HepG2 (cell line): ENCODE data around the gene RASGRP2. TPM values are rescaled to one million over a fixed set of nuclear protein-coding genes. Genes with fewer than 3 reads are reported as not detected.

Source experiments
- ATAC-seq: fragments of 200-7000 bp; cut with Tn5 transposase; 3 replicates; pipeline ENCODE4 v1.9.1; 2020; ENCODE audit warnings: mild to moderate bottlenecking, moderate library complexity
- BruUV-seq: library from RNA; stranded (reverse); fragments of 400-500 nt; replicated peaks from 2 replicates; lab custom pipeline; 2021; lab: Mats Ljungman, UMichigan
- CTCF ChIA-PET: fragments of 300-600 bp; formaldehyde crosslinking; extraction: SDS; loops from one replicate; lab custom pipeline; 2021; ENCODE audit warnings: low total read pairs, inconsistent platforms, low intra/inter-chr PET ratio; lab: Yijun Ruan, JAX
- POLR2A ChIA-PET: fragments of 350-600 bp; sonication (Branson Sonifier 250); formaldehyde crosslinking; loops from one replicate; lab custom pipeline; 2020; ENCODE audit warnings: antibody characterized with exemption, inconsistent platforms; lab: Yijun Ruan, JAX
- DNase-seq: peaks from one replicate; pipeline ENCODE4 v3.0.0-alpha.2; 2015; ENCODE audit warnings: low spot score
- FAIRE-seq: peaks from 3 replicates; lab custom pipeline; 2011; peaks lifted over from hg19 to GRCh38; lab: Jason Lieb, UNC
- H2AFZ ChIP-seq: one replicate; pipeline ENCODE4 v1.6.1; 2011; ENCODE audit warnings: low read length, inconsistent platforms
- H3K27ac ChIP-seq: fragments of 300-600 bp; 3 replicates; pipeline ENCODE4 v1.8.0; 2011; ENCODE audit warnings: mixed run types, mild to moderate bottlenecking, mixed read lengths, low read length, inconsistent platforms; ENCODE audit not compliant: insufficient read depth; ENCODE audit errors: extremely low read length
- H3K27me3 ChIP-seq, 2 experiments: fragments of 200-600 bp in 1 of 2; 2 replicates in 1 of 2; 3 replicates in 1 of 2; pipeline versions ENCODE4 v1.6.0 to v1.8.0; 2011; ENCODE audit warnings: low read length in 2 of 2, mild to moderate bottlenecking in 2 of 2, moderate library complexity in 2 of 2, inconsistent platforms in 1 of 2; ENCODE audit not compliant: insufficient read depth in 2 of 2, control insufficient read depth in 1 of 2
- H3K36me3 ChIP-seq, 2 experiments: fragments of 200-600 bp in 1 of 2; replicated peaks in 1 of 2; 2 replicates in 1 of 2; 3 replicates in 1 of 2; pipeline versions ENCODE4 v1.5.1 to v1.8.0; 2011; ENCODE audit warnings: low read length in 2 of 2, inconsistent platforms in 1 of 2; ENCODE audit not compliant: insufficient read depth in 2 of 2, control insufficient read depth in 1 of 2
- H3K4me1 ChIP-seq: 2 replicates; pipeline ENCODE4 v1.5.1; 2012; ENCODE audit warnings: low read length, inconsistent platforms; ENCODE audit not compliant: insufficient read depth
- H3K4me2 ChIP-seq: 2 replicates; pipeline ENCODE4 v1.6.0; 2011; ENCODE audit warnings: low read depth, low read length, inconsistent platforms
- H3K4me3 ChIP-seq, 3 experiments: fragments of 200-600 bp in 1 of 3; sonication (generic), shearing (Covaris generic) in 1 of 3; replicated peaks in 1 of 3; 2 replicates each; pipeline ENCODE4 v1.5.1; 2011 to 2016; ENCODE audit warnings: low read length in 3 of 3, inconsistent platforms in 2 of 3, low read depth in 2 of 3, mild to moderate bottlenecking in 2 of 3, control low read depth in 1 of 3, mixed read lengths in 1 of 3; ENCODE audit not compliant: insufficient read depth in 1 of 3
- H3K79me2 ChIP-seq: one replicate; pipeline ENCODE4 v1.6.1; 2011; ENCODE audit warnings: low read length, inconsistent platforms; ENCODE audit not compliant: insufficient read depth
- H3K9ac ChIP-seq: 2 replicates; pipeline ENCODE4 v1.6.0; 2011; ENCODE audit warnings: mild to moderate bottlenecking, low read depth, low read length, inconsistent platforms; ENCODE audit not compliant: insufficient read depth
- H3K9me3 ChIP-seq: 2 replicates; pipeline ENCODE4 v1.5.1; 2012; ENCODE audit warnings: mild to moderate bottlenecking, low read length
- H4K20me1 ChIP-seq: 2 replicates; pipeline ENCODE4 v1.6.0; 2011; ENCODE audit warnings: inconsistent platforms, mild to moderate bottlenecking, low read length, moderate library complexity; ENCODE audit not compliant: insufficient read depth
- TEAD3 ChIP-seq: optimal IDR thresholded peaks from 2 replicates; pipeline ENCODE3; 2016; ENCODE audit warnings: borderline replicate concordance
- ZNF652 ChIP-seq: IDR thresholded peaks from 2 replicates; pipeline ENCODE4 v1.6.1; 2016; ENCODE audit warnings: low read depth, borderline replicate concordance
- WGBS: methylation state at CpG from one replicate; pipeline ENCODE4 v1.1.6; 2017; ENCODE audit warnings: low lambda C conversion rate; 5-methylcytosine and 5-hydroxymethylcytosine counted together
- in situ Hi-C: cut with HindIII; loops from 2 replicates; pipeline ENCODE4 v1.10.0; 2017; ENCODE audit warnings: low pct_unique_long_range_greater_than_20kb; ENCODE audit not compliant: extremely low pct_ligation_motif_present
- intact Hi-C: fragments of 100-400 bp; cut with micrococcal nuclease; formaldehyde crosslinking; loops from one replicate; pipeline ENCODE4 v1.10.0; 2022; ENCODE audit not compliant: unreplicated experiment
- polyA plus RNA-seq, 8 experiments: library from polyadenylated mRNA; depleted of rRNA in 3 of 8; stranded (reverse) in 7 of 8; unstranded in 1 of 8; fragments of >200 nt; fragmentation: Illumina TruSeq in 4 of 8; extraction: Trizol in 4 of 8; gene quantifications; 2 replicates each; pipeline versions ENCODE4 v1.2.1 to v1.2.3, GENCODE V29; 2011 to 2016; ENCODE audit warnings: low read depth in 4 of 8, missing spikeins in 1 of 8, mixed read lengths in 1 of 8; ENCODE audit not compliant: insufficient read depth in 1 of 8
- total RNA-seq, 5 experiments: library from RNA; depleted of rRNA; stranded (reverse); fragments of >200 nt; fragmentation: Illumina TruSeq; extraction: Trizol; gene quantifications; 2 replicates each; pipeline ENCODE4 v1.2.3, GENCODE V29; 2016; ENCODE audit warnings: low read depth in 1 of 5
- TF ChIP-seq, protein P1 (sequence below): sonication (generic); formaldehyde crosslinking; IDR thresholded peaks from 2 replicates; pipeline ENCODE4 v1.5.1; 2020; ENCODE audit warnings: mild to moderate bottlenecking, missing genetic modification reagents
- TF ChIP-seq, protein P2 (sequence below): sonication (generic); formaldehyde crosslinking; IDR thresholded peaks from 2 replicates; pipeline ENCODE4 v1.5.0; 2020; ENCODE audit warnings: missing genetic modification reagents

RASGRP2 gene
- total and polyA plus RNA-seq, 2 of the 13 experiments (the other 11 are each of a cell fraction or from before 2014, with no cell fraction given) = 0.61 TPM; not detected in 1

- TF ChIP-seq, protein P1, sequence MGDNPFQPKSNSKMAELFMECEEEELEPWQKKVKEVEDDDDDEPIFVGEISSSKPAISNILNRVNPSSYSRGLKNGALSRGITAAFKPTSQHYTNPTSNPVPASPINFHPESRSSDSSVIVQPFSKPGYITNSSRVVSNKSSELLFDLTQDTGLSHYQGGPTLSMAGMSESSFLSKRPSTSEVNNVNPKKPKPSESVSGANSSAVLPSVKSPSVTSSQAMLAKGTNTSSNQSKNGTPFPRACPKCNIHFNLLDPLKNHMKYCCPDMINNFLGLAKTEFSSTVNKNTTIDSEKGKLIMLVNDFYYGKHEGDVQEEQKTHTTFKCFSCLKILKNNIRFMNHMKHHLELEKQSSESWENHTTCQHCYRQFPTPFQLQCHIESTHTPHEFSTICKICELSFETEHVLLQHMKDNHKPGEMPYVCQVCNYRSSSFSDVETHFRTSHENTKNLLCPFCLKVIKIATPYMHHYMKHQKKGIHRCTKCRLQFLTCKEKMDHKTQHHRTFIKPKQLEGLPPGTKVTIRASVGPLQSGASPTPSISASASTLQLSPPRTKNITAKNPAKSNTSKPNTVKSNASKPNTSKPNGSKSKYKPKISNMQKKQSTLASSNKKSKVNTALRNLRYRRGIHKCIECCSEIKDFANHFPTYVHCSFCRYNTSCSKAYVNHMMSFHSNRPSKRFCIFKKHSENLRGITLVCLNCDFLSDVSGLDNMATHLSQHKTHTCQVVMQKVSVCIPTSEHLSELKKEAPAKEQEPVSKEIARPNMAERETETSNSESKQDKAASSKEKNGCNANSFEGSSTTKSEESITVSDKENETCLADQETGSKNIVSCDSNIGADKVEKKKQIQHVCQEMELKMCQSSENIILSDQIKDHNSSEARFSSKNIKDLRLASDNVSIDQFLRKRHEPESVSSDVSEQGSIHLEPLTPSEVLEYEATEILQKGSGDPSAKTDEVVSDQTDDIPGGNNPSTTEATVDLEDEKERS (CRISPR knock-in tag) = no peak
- no peak for TF ChIP-seq TEAD3 (CRISPR knock-in tag)
Observed at GRCh38 chr11:64714666-64715065, 29.3 kb downstream of the RASGRP2 start (continued).

GRCh38 chr11:64713781-64714363, 30.1 kb downstream of the RASGRP2 start:
- Histone ChIP-seq H3K36me3 (no peaks in the 10 kb centered on the region), H3K4me3 (no peak overlapping the region), H3K27ac (no peak overlapping the region), H3K9ac (no peak overlapping the region), H4K20me1 (no peaks in the 10 kb centered on the region), H2AFZ (no peak overlapping the region), H3K4me2 (no peak overlapping the region), H3K4me1 (peaks cover 5% of the 10 kb centered on the region; the same call in 1 of the 2 replicates), H3K27me3 (peaks cover 6 to 74% of the 10 kb centered on the region in 2 experiments; a peak in 4 of 5 replicates), H3K79me2 (no peaks in the 10 kb centered on the region), H3K9me3 (no peaks in the 10 kb centered on the region)
- 13% methylated on average over 20 of the region's 39 CpGs for WGBS
- intact Hi-C loops = no loop called here
- FAIRE-seq = no peak
- no peak for ATAC-seq
- ChIA-PET POLR2A (no interaction called here), CTCF (no interaction called here)
- DNase-seq = no peak
- in situ Hi-C loops = no loop called here
- BruUV-seq = no TSS peak
- peak; percentile 49; the same call in 1 of the 2 replicates for TF ChIP-seq ZNF652 (CRISPR knock-in tag)
- TF ChIP-seq, protein P2, sequence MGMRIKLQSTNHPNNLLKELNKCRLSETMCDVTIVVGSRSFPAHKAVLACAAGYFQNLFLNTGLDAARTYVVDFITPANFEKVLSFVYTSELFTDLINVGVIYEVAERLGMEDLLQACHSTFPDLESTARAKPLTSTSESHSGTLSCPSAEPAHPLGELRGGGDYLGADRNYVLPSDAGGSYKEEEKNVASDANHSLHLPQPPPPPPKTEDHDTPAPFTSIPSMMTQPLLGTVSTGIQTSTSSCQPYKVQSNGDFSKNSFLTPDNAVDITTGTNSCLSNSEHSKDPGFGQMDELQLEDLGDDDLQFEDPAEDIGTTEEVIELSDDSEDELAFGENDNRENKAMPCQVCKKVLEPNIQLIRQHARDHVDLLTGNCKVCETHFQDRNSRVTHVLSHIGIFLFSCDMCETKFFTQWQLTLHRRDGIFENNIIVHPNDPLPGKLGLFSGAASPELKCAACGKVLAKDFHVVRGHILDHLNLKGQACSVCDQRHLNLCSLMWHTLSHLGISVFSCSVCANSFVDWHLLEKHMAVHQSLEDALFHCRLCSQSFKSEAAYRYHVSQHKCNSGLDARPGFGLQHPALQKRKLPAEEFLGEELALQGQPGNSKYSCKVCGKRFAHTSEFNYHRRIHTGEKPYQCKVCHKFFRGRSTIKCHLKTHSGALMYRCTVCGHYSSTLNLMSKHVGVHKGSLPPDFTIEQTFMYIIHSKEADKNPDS (CRISPR knock-in tag) = no peak
- TF ChIP-seq, all 625 proteins: peak for 1
